Measurements from ENCODE around the gene STAT3. TPM values are rescaled to one million over a fixed set of nuclear protein-coding genes. Genes with fewer than 3 reads are reported as not detected.
A peak's percentile ranks its signal among the peaks of the same experiment; 100 is the strongest.
"Not testable (repeated sequence)": the region's sequence is repeated elsewhere in the genome, so short reads cannot be mapped to it uniquely, and the experiment has no call there.

Gene STAT3
- total RNA-seq, 1 donor from 2014 or later = 26.5 TPM

- no peak for DNase-seq (ENCODE audit: low spot score in 2 of 2)
- FAIRE-seq = no peak
These were observed 21.5 kb upstream of the STAT3 start for GRCh38 chr17:42409523-42410318.

GRCh38 chr17:42408061-42408460 is 19.8 kb upstream of the STAT3 start:
- peak; percentile 56 to 78 for DNase-seq (ENCODE audit: low spot score in 2 of 2)

GRCh38 chr17:42407289-42407836 is 19.1 kb upstream of the STAT3 start:
- DNase-seq (ENCODE audit: low spot score in 2 of 2) (peak; percentile 72 to 74), FAIRE-seq (no peak)

More at GRCh38 chr17:42408061-42408460, 19.8 kb upstream of the STAT3 start:
- no peak for FAIRE-seq

- DNase-seq (ENCODE audit: low spot score in 2 of 2) (no peak), FAIRE-seq (no peak)
These were observed 18.5 kb upstream of the STAT3 start for GRCh38 chr17:42406615-42407288.

GRCh38 chr17:42405963-42406495 is 17.8 kb upstream of the STAT3 start:
- no peak for FAIRE-seq
- peak; percentile 79 to 82 for DNase-seq (ENCODE audit: low spot score in 2 of 2)

- DNase-seq (ENCODE audit: low spot score in 2 of 2) (no peak), FAIRE-seq (no peak)
These were observed 16.8 kb upstream of the STAT3 start for GRCh38 chr17:42405076-42405475.

GRCh38 chr17:42404326-42405055 is 16.2 kb upstream of the STAT3 start:
- FAIRE-seq = no peak
- DNase-seq (ENCODE audit: low spot score in 2 of 2) = no peak

GRCh38 chr17:42403150-42403549 is 14.9 kb upstream of the STAT3 start:
- no peak for FAIRE-seq
- DNase-seq (ENCODE audit: low spot score in 2 of 2) = no peak

GRCh38 chr17:42402117-42402516 is 13.9 kb upstream of the STAT3 start:
- no peak for DNase-seq (ENCODE audit: low spot score in 2 of 2)
- no peak for FAIRE-seq

GRCh38 chr17:42400844-42401375 is 12.7 kb upstream of the STAT3 start:
- not testable (repeated sequence) for DNase-seq (ENCODE audit: low spot score in 2 of 2); FAIRE-seq

- no peak for FAIRE-seq
- DNase-seq (ENCODE audit: low spot score in 2 of 2) = no peak
These were observed 12.0 kb upstream of the STAT3 start for GRCh38 chr17:42399948-42400843.

- DNase-seq (ENCODE audit: low spot score in 2 of 2) = no peak
- no peak for FAIRE-seq
These were observed 10.9 kb upstream of the STAT3 start for GRCh38 chr17:42399121-42399520.

GRCh38 chr17:42395601-42396000 is 7.4 kb upstream of the STAT3 start:
- FAIRE-seq; DNase-seq (ENCODE audit: low spot score in 2 of 2): not testable (repeated sequence)

GRCh38 chr17:42394838-42395237 is 6.6 kb upstream of the STAT3 start:
- no peak for FAIRE-seq
- no peak for DNase-seq (ENCODE audit: low spot score in 2 of 2)

GRCh38 chr17:42392692-42393415 is 4.6 kb upstream of the STAT3 start:
- no peak for FAIRE-seq
- DNase-seq (ENCODE audit: low spot score in 2 of 2) = no peak

GRCh38 chr17:42391439-42391838 is 3.2 kb upstream of the STAT3 start:
- not testable (repeated sequence) for DNase-seq (ENCODE audit: low spot score in 2 of 2); FAIRE-seq

GRCh38 chr17:42389899-42390298 is 1.7 kb upstream of the STAT3 start:
- no peak for DNase-seq (ENCODE audit: low spot score in 2 of 2)
- no peak for FAIRE-seq

GRCh38 chr17:42389135-42389417 is 834 bp upstream of the STAT3 start:
- no peak for FAIRE-seq

More at GRCh38 chr17:42389135-42389417, 834 bp upstream of the STAT3 start:
- DNase-seq (ENCODE audit: low spot score in 2 of 2) = no peak

Data from frontal cortex (tissue), 4 donors.